Transverse colon (tissue), 4 donors: ENCODE data around the gene XYLB. TPM values are rescaled to one million over a fixed set of nuclear protein-coding genes. Genes with fewer than 3 reads are reported as not detected.
"Not testable (repeated sequence)": the region's sequence is repeated elsewhere in the genome, so short reads cannot be mapped to it uniquely, and the experiment has no call there.

ENCODE experiments used
- DNase-seq: peaks from one replicate; pipeline ENCODE4 v3.0.0-alpha.2; 2019
- H3K27ac ChIP-seq, 4 donors: fragments of 200-600 bp; sonication (generic); 2 replicates each; pipeline ENCODE4 v1.5.1; 2016 to 2018; ENCODE audit warnings: inconsistent platforms in 4 of 4
- H3K27me3 ChIP-seq: fragments of 200-600 bp; sonication (generic); 2 replicates; pipeline ENCODE4 v1.5.1; 2017; ENCODE audit warnings: inconsistent platforms
- H3K36me3 ChIP-seq, 4 donors: fragments of 200-600 bp; sonication (generic); 2 replicates each; pipeline ENCODE4 v1.5.1; 2017 to 2019; ENCODE audit warnings: inconsistent platforms in 4 of 4
- H3K4me1 ChIP-seq, 4 donors: fragments of 200-600 bp; sonication (generic); 2 replicates each; pipeline ENCODE4 v1.5.1; 2017 to 2020; ENCODE audit warnings: inconsistent platforms in 4 of 4
- H3K4me3 ChIP-seq, 4 donors: fragments of 200-600 bp; sonication (generic); 1 replicate in 1 of 4; 2 replicates in 3 of 4; pipeline versions ENCODE4 v1.5.1 to v1.6.1; 2017 to 2019; ENCODE audit warnings: inconsistent platforms in 4 of 4
- H3K9me3 ChIP-seq, 2 donors: fragments of 200-600 bp; sonication (generic); 2 replicates each; pipeline ENCODE4 v1.5.1; 2017 to 2019; ENCODE audit warnings: inconsistent platforms in 2 of 2
- CTCF ChIP-seq, 5 experiments: fragments of 200-600 bp in 3 of 5; fragments of 450-650 bp in 2 of 5; sonication (generic) in 3 of 5; IDR thresholded peaks; 1 replicate in 2 of 5; 2 replicates in 3 of 5; pipeline ENCODE4 v1.5.1; 2016 to 2017; ENCODE audit warnings: antibody characterized with exemption in 5 of 5, inconsistent platforms in 3 of 5, mild to moderate bottlenecking in 2 of 5, moderate library complexity in 1 of 5
- EP300 ChIP-seq: sonication (generic); formaldehyde crosslinking; IDR thresholded peaks from one replicate; pipeline ENCODE4 v1.6.1; 2017; ENCODE audit warnings: antibody characterized with exemption, low read depth
- POLR2A ChIP-seq: fragments of 450-650 bp; IDR thresholded peaks from one replicate; pipeline ENCODE4 v1.6.1; 2016; ENCODE audit warnings: antibody characterized with exemption, mild to moderate bottlenecking, moderate library complexity
- POLR2AphosphoS5 ChIP-seq, 3 donors: sonication (generic); formaldehyde crosslinking; IDR thresholded peaks; one replicate each; pipeline ENCODE4 v1.6.1; 2016; ENCODE audit warnings: antibody characterized with exemption in 3 of 3
- WGBS, 2 donors: methylation state at CpG; one replicate each; pipeline ENCODE4 v1.1.5; 2018; ENCODE audit warnings: low coverage in 1 of 2; 5-methylcytosine and 5-hydroxymethylcytosine counted together
- in situ Hi-C, 4 donors: fragments of 200-750 bp; cut with MboI; loops; one replicate each; pipeline versions ENCODE4 v1.15.0 to v1.15.1; 2017; ENCODE audit warnings: low sequenced_read_pairs in 3 of 4, low pct_ligation_motif_present in 1 of 4, low pct_unique_long_range_greater_than_20kb in 1 of 4
- intact Hi-C: fragments of 100-400 bp; cut with DNase I; formaldehyde crosslinking; loops from one replicate; pipeline ENCODE4 v1.15.1; 2023; ENCODE audit warnings: low total_unique reads
- total RNA-seq, 4 donors: library from RNA; depleted of rRNA; stranded (reverse); fragments of >200 nt; gene quantifications; one replicate each; pipeline ENCODE4 v1.1.0, GENCODE V29; 2016

XYLB gene
- total RNA-seq, 4 donors from 2014 or later = 13.5 to 18.7 (median 15.1) TPM

DNA sequence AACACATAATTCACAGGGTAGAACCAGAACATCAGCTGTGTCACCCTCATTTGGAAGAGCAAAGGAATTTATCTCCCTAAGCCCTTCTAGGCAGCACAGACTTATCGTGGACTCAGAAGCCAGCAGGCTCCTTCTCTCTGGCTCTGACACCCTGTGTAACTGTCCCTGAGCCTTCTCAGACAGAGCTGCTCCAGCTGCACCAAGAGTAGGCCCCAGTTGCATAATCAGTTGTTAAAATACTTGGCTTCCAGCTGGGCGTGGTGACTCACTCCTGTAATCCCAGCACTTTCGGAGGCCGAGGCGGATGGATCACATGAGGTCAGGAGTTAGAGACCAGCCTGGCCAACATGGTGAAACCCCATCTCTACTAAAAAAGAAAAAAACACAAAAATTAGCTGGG lies 57.7 kb downstream of the XYLB start:
- peak; percentile 26 for DNase-seq
- no peak for TF ChIP-seq POLR2A
- no peak for TF ChIP-seq CTCF (IDR thresholded peaks at IDR 0.05)
- TF ChIP-seq EP300 = no peak
- TF ChIP-seq POLR2AphosphoS5 (IDR thresholded peaks at IDR 0.05) = peak in 1 of 3 donors; percentile 65
- in situ Hi-C loops = no loop called here
- Histone ChIP-seq H3K9me3 (no peaks in the 10 kb centered on the region), H3K4me1 (no peaks in the 10 kb centered on the region), H3K27me3 (no peaks in the 10 kb centered on the region), H3K27ac (no peak overlapping the region), H3K36me3 (peaks cover 0 to 16% (median 0%) of the 10 kb centered on the region in 4 donors), H3K4me3 (no peak overlapping the region)
- WGBS, 2 donors = 59% methylated on average over 5 of the region's 5 CpGs; no CpG with 5 or more reads in 1 of the 2 donors
- intact Hi-C loops = no loop called here

DNA sequence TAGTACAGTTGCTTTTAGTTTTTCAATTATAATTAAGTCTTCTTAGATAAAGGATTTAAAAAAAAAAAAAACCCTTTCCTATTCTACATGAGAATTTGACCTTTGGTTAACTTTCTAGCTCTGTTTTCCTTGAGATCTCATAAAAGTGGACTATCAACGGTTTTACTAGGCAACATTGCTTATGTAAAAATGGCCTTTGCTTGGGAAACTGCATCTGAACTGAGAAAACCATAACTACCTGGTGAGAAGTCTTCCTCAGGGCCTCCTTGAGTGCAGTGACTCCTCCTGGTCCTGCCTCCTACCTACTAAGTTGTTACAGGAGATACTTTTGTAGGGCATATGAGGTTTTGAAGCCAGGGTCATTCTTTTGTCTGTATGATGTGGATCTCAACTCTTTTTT lies 65.0 kb downstream of the XYLB start:
- in situ Hi-C loops = no loop called here
- Histone ChIP-seq H3K27ac (no peak overlapping the region), H3K27me3 (no peaks in the 10 kb centered on the region), H3K9me3 (no peaks in the 10 kb centered on the region), H3K4me1 (no peaks in the 10 kb centered on the region), H3K4me3 (no peak overlapping the region), H3K36me3 (no peaks in the 10 kb centered on the region)
- no peak for DNase-seq
- intact Hi-C loops = no loop called here
- WGBS, 2 donors = 21 to 71% methylated on average over 1 of the region's 1 CpG
- TF ChIP-seq CTCF (IDR thresholded peaks at IDR 0.05) (no peak), POLR2AphosphoS5 (IDR thresholded peaks at IDR 0.05) (no peak), EP300 (no peak), POLR2A (no peak)

- peak; percentile 13 for DNase-seq
- H3K4me3 ChIP-seq, H3K27me3 ChIP-seq, intact Hi-C loops, H3K36me3 ChIP-seq, H3K9me3 ChIP-seq, in situ Hi-C loops: not testable (repeated sequence)
- Histone ChIP-seq H3K27ac (peak overlapping the region in 1 of 4 donors; percentile 17), H3K4me1 (peaks cover 0 to 12% (median 3%) of the 10 kb centered on the region in 4 donors)
- 48% methylated on average over 5 of the region's 5 CpGs; no CpG with 5 or more reads in 1 of the 2 donors for WGBS, 2 donors
These were observed 74.2 kb downstream of the XYLB start for GRCh38 chr3:38420758-38421157.

DNA sequence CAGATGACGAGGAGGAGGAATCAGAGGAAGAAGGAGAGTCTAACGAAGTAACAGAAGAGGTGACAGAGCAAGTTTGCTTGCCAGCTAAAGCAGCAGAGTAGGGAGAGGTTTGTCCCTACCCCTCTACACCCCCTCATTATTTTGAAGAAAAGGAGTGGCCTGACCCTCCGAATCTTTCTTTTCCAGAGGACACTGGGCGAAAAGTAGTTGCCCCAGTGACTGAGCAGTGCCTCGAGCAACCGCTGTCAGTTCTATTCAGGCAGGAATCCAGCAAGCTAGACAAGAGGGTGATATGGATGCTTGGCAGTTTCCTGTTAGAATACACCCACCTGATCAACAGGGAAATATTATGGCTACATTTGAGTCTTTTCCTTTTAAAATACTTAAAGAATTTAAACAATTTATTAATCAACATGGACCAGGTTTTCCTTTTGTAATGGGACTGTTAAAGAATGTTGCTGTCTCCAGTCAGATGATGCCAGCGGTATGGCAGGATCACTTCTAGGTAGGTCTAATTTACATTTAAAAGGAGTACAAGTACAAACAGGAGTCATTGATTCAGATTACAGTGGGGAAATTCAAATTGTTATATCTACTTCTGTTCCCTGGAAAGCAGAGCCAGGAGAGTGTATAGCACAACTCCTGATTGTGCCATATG lies 75.2 kb downstream of the XYLB start:
- no peak overlapping the region for H3K4me3 ChIP-seq
- WGBS, 2 donors = 81 to 100% methylated on average over 4 to 7 of the region's 7 CpGs
- DNase-seq = no peak
- H3K27me3 ChIP-seq = no peaks in the 10 kb centered on the region
- in situ Hi-C loops (no loop called here), intact Hi-C loops (no loop called here)
- H3K36me3 ChIP-seq = no peaks in the 10 kb centered on the region
- H3K9me3 ChIP-seq = no peaks in the 10 kb centered on the region
- TF ChIP-seq POLR2A (no peak), CTCF (IDR thresholded peaks at IDR 0.05) (no peak), POLR2AphosphoS5 (IDR thresholded peaks at IDR 0.05) (no peak), EP300 (no peak)
- no peak overlapping the region for H3K27ac ChIP-seq
- H3K4me1 ChIP-seq = peaks cover 0 to 12% (median 3%) of the 10 kb centered on the region in 4 donors

GRCh38 chr3:38426798-38427426 lies 80.3 kb downstream of the XYLB start:
- H3K4me1 ChIP-seq, intact Hi-C loops, DNase-seq, in situ Hi-C loops, H3K27ac ChIP-seq, H3K4me3 ChIP-seq, H3K36me3 ChIP-seq, H3K27me3 ChIP-seq, H3K9me3 ChIP-seq: not testable (repeated sequence)
- 56 to 80% methylated on average over 2 to 6 of the region's 6 CpGs for WGBS, 2 donors

DNA sequence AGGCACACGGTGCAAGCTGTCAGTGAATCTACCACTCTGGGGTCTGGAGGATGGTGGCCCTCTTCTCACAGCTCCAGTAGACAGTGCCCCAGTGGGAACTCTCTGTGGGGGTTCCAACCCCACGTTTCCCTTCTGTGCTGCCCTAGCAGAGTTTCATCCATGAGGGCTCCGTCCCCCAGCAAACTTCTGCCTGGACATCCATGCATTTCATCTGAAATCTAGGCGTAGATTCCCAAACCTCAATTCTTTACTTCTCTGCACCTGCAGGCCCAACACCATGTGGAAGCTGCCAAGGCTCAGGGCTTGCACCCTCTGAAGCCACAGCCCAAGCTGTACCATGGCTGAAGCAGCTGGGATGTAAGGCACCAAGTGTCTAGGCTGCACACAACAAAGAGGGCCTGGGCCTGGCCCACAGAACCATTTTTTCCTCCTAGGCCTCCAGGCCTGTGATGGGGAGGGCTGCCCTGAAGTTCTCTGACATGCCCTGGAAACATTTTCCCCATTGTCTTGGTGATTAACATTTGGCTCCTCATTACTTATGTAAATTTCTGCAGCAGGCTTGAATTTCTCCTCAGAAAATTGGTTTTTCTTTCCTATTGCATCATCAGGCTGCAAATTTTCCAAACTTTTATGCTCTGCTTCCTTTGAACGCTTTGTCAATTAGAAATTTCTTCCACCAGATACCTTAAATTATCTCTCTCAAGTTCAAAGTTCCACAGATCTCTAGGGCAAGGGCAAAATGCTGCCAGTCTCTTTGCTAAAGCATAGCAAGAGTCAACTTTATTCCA lies 86.5 kb downstream of the XYLB start:
- H3K27me3 ChIP-seq, intact Hi-C loops, DNase-seq, H3K27ac ChIP-seq, in situ Hi-C loops, H3K4me1 ChIP-seq, H3K4me3 ChIP-seq, H3K36me3 ChIP-seq: not testable (repeated sequence)
- peaks cover 29% of the 10 kb centered on the region in 2 donors for H3K9me3 ChIP-seq
- WGBS, 2 donors = 96 to 100% methylated on average over 1 to 5 of the region's 5 CpGs

GRCh38 chr3:38433661-38434060 lies 87.1 kb downstream of the XYLB start:
- in situ Hi-C loops = not testable (repeated sequence)

More at GRCh38 chr3:38433661-38434060, 87.1 kb downstream of the XYLB start:
- H3K27ac ChIP-seq, H3K36me3 ChIP-seq, H3K27me3 ChIP-seq, DNase-seq, H3K4me3 ChIP-seq, intact Hi-C loops, H3K4me1 ChIP-seq: not testable (repeated sequence)
- H3K9me3 ChIP-seq = peaks cover 29 to 35% of the 10 kb centered on the region in 2 donors
- 67 to 75% methylated on average over 2 of the region's 2 CpGs for WGBS, 2 donors
